ENCODE results near the gene ASCC3. TPM values are rescaled to one million over a fixed set of nuclear protein-coding genes. Genes with fewer than 3 reads are reported as not detected.

Gene ASCC3
- total RNA-seq, 4 donors from 2014 or later: 20.3 to 26.8 (median 24.5) TPM

DNA sequence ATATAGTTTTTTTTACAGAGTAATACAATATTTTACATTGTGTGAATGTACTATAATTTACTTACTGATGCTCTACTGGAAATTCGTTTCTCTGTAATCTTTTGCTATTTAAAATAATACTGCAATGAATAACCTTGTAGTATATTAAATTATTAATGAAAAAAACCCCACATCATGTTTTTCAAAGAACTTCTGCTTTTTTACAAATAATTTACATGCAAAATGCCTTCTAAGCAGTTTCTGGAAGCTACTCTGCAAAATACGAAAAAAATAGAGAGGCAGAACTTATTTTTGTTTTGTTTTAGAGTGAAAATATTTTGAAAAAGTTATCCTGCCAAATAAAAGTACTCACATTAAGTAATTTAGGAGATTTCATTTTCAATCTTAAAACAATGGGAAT lies 250.6 kb downstream of the ASCC3 start:
- no peak overlapping the region for H3K4me3 ChIP-seq (ENCODE audit: low read depth, poor library complexity, severe bottlenecking)
- intact Hi-C loops (cut with DNase I; ENCODE audit: low total_unique reads): no loop called here
- no peak for DNase-seq (ENCODE audit: low spot score in 2 of 2)
- no peak for TF ChIP-seq POLR2A (IDR thresholded peaks at IDR 0.05)
- TF ChIP-seq, protein P1, sequence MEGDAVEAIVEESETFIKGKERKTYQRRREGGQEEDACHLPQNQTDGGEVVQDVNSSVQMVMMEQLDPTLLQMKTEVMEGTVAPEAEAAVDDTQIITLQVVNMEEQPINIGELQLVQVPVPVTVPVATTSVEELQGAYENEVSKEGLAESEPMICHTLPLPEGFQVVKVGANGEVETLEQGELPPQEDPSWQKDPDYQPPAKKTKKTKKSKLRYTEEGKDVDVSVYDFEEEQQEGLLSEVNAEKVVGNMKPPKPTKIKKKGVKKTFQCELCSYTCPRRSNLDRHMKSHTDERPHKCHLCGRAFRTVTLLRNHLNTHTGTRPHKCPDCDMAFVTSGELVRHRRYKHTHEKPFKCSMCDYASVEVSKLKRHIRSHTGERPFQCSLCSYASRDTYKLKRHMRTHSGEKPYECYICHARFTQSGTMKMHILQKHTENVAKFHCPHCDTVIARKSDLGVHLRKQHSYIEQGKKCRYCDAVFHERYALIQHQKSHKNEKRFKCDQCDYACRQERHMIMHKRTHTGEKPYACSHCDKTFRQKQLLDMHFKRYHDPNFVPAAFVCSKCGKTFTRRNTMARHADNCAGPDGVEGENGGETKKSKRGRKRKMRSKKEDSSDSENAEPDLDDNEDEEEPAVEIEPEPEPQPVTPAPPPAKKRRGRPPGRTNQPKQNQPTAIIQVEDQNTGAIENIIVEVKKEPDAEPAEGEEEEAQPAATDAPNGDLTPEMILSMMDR (IDR thresholded peaks at IDR 0.05): no peak
- WGBS, 2 donors: 73 to 76% methylated on average over 2 of the region's 2 CpGs

- no peak for DNase-seq (ENCODE audit: low spot score in 2 of 2)
- no peak for TF ChIP-seq POLR2A (IDR thresholded peaks at IDR 0.05)
- TF ChIP-seq, protein P1 (IDR thresholded peaks at IDR 0.05): no peak
- no peak overlapping the region for H3K4me3 ChIP-seq (ENCODE audit: low read depth, poor library complexity, severe bottlenecking)
- WGBS, 2 donors: 90 to 93% methylated on average over 3 of the region's 3 CpGs
- intact Hi-C loops (cut with DNase I; ENCODE audit: low total_unique reads): no loop called here
Observed at GRCh38 chr6:100627911-100628758, 253.0 kb downstream of the ASCC3 start.

DNA sequence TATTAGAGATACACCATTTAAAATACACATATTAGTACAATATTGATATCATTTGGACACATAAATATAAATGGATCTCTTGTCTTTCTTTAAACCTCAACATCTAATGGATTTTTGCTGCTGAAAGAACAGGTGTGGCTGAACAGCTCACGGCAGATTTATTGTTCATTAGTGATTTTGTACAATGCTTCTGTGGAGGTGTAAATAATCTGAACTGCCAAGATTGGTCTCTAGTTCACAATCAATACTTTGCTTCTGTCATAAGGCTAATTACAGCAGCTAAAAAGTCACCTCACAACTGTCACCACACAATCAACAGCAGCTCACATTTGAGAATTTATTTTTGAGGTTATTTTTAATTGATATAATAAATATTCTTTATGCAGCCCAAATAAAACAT lies 254.4 kb downstream of the ASCC3 start:
- no peak for DNase-seq (ENCODE audit: low spot score in 2 of 2)
- WGBS, 2 donors: 78 to 79% methylated on average over 1 of the region's 1 CpG
- no peak for TF ChIP-seq POLR2A (IDR thresholded peaks at IDR 0.05)
- TF ChIP-seq, protein P1 (IDR thresholded peaks at IDR 0.05): no peak
- intact Hi-C loops (cut with DNase I; ENCODE audit: low total_unique reads): no loop called here
- H3K4me3 ChIP-seq (ENCODE audit: low read depth, poor library complexity, severe bottlenecking): no peak overlapping the region

DNA sequence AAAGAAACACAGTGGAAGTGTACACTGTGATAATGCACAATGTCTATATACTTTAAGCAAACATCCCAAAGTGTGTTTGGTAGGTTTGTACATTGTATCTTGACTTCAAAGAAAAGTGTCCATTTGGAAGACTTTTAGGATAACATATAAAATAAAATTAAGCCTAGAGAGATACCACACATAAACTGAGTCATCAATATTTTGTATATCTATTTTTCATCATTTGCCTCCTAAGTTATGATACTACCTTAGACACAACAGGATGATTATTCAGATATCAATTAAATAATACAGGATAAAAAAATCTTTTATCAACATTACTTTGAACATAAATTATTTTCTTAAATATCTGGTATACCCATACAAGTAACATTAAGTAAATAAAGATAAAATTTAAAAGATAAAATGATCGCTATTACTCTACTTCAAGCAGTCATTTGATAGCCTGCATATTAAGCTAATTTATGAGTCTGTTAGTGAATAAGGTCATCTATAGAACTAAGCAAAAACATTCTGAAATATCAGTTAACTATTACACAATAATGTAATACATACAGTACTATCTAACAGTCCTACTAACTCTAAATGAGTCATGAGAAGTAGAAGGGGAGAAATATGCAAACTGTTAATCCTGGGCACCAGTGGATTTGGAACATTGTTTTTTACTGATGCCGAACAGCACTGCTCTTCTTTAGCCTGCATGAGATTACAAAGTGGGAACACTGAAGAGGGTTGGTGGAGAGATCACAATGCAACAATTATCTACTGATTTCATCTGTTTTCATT lies 258.0 kb downstream of the ASCC3 start:
- 95 to 97% methylated on average over 2 of the region's 2 CpGs for WGBS, 2 donors
- DNase-seq (ENCODE audit: low spot score in 2 of 2): no peak
- intact Hi-C loops (cut with DNase I; ENCODE audit: low total_unique reads): no loop called here
- H3K4me3 ChIP-seq (ENCODE audit: low read depth, poor library complexity, severe bottlenecking): no peak overlapping the region
- TF ChIP-seq, protein P1 (IDR thresholded peaks at IDR 0.05): no peak
- TF ChIP-seq POLR2A (IDR thresholded peaks at IDR 0.05): no peak

DNA sequence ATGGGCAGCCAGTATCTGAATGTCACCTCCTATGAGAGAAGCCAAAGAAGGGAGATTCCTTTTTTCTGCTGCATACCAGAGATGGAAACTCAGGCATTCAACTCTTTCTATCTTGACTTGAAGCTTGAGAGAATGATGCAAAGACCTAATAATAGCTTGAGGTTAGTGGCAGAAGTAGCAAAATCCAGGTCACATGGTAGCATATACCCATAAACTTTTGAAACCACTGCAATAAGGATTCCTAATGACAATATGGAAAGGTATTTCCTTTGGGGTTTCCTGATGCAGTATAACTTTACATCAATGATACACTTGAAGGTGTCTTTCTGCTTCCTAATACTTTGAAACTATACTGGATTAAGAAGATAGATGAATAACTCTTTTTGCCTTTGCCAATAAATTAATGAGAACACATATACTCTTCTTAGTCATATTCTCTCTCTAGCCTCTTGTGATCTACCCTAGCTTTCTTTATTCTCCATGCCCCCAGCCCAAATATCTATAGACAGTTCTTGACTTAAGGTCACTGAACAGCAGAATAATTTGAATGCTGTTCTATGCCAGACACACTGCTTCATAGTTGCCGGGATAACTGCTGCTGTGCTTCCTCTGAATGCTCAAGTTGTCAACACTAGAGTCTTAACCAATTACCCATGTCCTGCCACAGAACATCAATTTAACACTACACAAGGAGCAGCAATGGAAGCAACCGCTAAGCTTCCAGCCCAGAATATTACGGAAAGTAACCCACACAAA lies 260.9 kb downstream of the ASCC3 start:
- 93 to 96% methylated on average over 3 of the region's 3 CpGs for WGBS, 2 donors
- intact Hi-C loops (cut with DNase I; ENCODE audit: low total_unique reads): no loop called here
- DNase-seq (ENCODE audit: low spot score in 2 of 2): no peak
- TF ChIP-seq, protein P1 (IDR thresholded peaks at IDR 0.05): no peak
- no peak for TF ChIP-seq POLR2A (IDR thresholded peaks at IDR 0.05)
- no peak overlapping the region for H3K4me3 ChIP-seq (ENCODE audit: low read depth, poor library complexity, severe bottlenecking)

Data from lower leg skin (tissue), 4 donors.